LNCaP clone FGC (cell line): ENCODE measurements around the gene CPNE6.

Experiments
- DNase-seq: peaks from one replicate; pipeline ENCODE4 v3.0.0-alpha.2; 2011; ENCODE audit warnings: low read depth
- H3K4me3 ChIP-seq: 2 replicates; pipeline ENCODE4 v1.5.1; 2011; ENCODE audit warnings: mild to moderate bottlenecking, low read depth, low read length, control low read depth
- CTCF ChIP-seq: IDR thresholded peaks from 2 replicates; pipeline ENCODE4 v1.5.1; 2012; ENCODE audit warnings: mild to moderate bottlenecking; ENCODE audit not compliant: control insufficient read depth, insufficient read depth; ENCODE audit errors: extremely low read depth

CPNE6 gene

GRCh38 chr14:24113801-24114531 lies 42.6 kb downstream of the CPNE6 start:
- DNase-seq = peak; percentile 85
- TF ChIP-seq CTCF = no peak

GRCh38 chr14:24114532-24115421 lies 43.4 kb downstream of the CPNE6 start, which contains the start of the genes DCAF11 and NRL:
Gene DCAF11, plus strand, starts transcription at chr14:24114777. Its CDS starts 818 bp downstream, at chr14:24115595.
Gene NRL, minus strand, starts transcription at chr14:24114949. Its CDS starts 32,101 bp downstream, at chr14:24082848.
- peak; percentile 100 for DNase-seq
- H3K4me3 ChIP-seq = peak within 1 kb of the TSS; percentile 82
- TF ChIP-seq CTCF = no peak

More at GRCh38 chr14:24113801-24114531, 42.6 kb downstream of the CPNE6 start:
- peak overlapping the region; percentile 82 for H3K4me3 ChIP-seq

GRCh38 chr14:24115422-24116127 lies 44.2 kb downstream of the CPNE6 start:
- no peak for TF ChIP-seq CTCF
- DNase-seq = no peak
- peak overlapping the region; percentile 82 for H3K4me3 ChIP-seq

GRCh38 chr14:24116128-24116814 lies 44.9 kb downstream of the CPNE6 start:
- DNase-seq = no peak
- H3K4me3 ChIP-seq = peak overlapping the region; percentile 82

GRCh38 chr14:24117179-24117578 lies 45.8 kb downstream of the CPNE6 start:
- TF ChIP-seq CTCF = no peak
- no peak for DNase-seq
- H3K4me3 ChIP-seq = no peak overlapping the region

More at GRCh38 chr14:24116128-24116814, 44.9 kb downstream of the CPNE6 start:
- TF ChIP-seq CTCF = no peak

- H3K4me3 ChIP-seq = no peak overlapping the region
- no peak for TF ChIP-seq CTCF
- DNase-seq = no peak
These were observed 48.3 kb downstream of the CPNE6 start for GRCh38 chr14:24119691-24120090.
